ENCODE measurements around the gene KPNA3.

KPNA3 gene

GRCh38 chr13:49679246-49679645 is 113.2 kb downstream of the KPNA3 start:
- no peak for DNase-seq (ENCODE audit: low read depth in 3 of 3)

DNA sequence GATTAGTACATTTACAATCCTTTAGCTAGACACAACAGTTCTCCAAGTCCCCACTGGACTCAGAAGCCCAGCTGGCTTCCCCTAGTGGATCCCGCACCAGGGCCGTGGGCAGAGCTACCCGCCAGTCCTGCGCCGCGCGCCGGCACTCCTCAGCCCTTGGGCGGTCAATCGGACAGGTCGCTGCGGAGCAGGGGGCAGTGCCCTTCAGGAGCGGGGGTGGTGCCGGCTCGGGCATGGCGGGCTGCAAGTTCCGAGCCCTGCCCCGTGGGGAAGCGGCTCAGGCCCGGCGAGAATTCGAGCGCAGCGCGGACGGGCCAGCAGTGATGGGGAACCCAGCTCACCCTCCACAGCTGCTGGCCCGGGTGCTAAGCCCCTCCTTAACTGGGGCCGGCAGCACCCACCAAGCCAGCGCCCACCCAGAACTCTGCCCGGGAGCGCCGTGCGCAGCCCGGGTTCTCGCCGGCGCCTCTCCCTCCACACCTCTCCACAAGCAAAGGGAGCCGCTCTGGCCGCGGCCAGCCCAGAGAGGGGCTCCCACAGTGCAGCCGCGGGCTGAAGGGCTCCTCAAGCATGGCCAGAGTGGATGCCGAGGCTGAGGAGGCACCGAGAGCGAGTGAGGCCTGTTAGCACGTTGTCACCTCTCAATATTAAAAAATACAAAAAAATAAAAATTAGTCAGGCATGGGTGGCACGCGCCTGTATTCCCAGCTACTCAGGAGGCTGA is 114.1 kb downstream of the KPNA3 start:
- no peak for DNase-seq (ENCODE audit: low read depth in 3 of 3)

GRCh38 chr13:49676581-49677298 is 115.7 kb downstream of the KPNA3 start:
- no peak for DNase-seq (ENCODE audit: low read depth in 3 of 3)

DNA sequence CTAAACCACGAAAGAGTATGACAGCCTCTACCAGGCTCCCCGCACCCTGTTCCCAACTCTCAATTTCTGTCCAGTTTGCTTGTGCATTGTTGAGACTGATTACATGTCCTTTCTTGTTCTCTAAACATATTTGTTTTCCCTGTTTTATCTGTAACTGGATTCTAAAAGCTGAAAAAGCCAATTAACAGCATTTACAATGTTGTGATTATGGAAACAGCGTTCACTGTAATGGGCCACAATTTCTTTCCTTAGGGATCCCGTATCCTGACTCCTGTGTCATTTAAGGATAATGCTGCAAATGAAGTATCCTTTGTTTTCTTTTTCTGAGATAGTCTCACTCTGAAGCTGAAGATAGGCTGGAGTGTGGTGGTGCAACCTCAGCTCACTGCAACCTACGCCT is 121.7 kb downstream of the KPNA3 start:
- DNase-seq (ENCODE audit: low read depth in 3 of 3) = no peak

- DNase-seq (ENCODE audit: low read depth in 3 of 3) = peak in 1 of 3 experiments; percentile 8
These were observed 122.7 kb downstream of the KPNA3 start for GRCh38 chr13:49669735-49670309.

- DNase-seq (ENCODE audit: low read depth in 3 of 3) = no peak
These were observed 124.7 kb downstream of the KPNA3 start for GRCh38 chr13:49667773-49668172.

DNA sequence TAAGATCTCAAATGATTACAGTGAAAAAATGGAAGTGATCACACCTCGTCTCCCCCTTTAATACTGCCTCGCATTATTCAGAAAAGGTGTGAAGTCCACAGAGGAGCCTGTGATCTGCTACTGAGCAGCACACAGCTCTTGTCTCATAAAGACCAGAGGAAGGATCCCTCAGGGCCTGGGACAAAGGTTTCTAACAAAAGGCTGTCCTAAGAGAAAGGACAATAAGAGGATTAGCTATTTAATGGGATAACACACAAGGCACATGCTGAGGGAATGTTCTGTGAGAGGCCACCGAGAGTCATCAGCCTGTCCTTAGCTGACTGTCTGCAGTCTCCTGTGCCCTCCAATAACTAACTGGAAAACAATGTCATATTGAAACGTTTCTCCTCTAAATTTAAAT is 127.9 kb downstream of the KPNA3 start:
- DNase-seq (ENCODE audit: low read depth in 3 of 3) = no peak

- DNase-seq (ENCODE audit: low read depth in 3 of 3) = no peak
These were observed 135.2 kb downstream of the KPNA3 start for GRCh38 chr13:49657241-49657641.

DNA sequence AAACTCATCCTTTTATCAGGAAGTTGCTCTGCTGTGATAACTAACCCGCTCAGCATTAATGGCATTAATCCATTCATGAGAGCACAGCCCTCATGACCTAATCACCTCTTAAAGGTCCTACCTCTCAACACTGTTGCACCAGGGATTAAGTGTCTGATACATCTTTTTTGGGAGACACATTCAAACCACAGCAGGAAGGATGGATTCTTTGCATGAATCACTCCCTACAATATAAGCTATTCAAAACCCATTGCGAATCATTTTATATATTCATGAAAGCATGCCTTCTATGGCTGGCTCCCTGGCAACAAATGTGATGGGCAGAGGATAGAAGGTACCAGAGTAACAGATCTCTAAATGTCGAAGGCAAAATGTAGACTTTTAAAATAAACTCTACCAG is 136.6 kb downstream of the KPNA3 start:
- DNase-seq (ENCODE audit: low read depth in 3 of 3) = no peak

DNA sequence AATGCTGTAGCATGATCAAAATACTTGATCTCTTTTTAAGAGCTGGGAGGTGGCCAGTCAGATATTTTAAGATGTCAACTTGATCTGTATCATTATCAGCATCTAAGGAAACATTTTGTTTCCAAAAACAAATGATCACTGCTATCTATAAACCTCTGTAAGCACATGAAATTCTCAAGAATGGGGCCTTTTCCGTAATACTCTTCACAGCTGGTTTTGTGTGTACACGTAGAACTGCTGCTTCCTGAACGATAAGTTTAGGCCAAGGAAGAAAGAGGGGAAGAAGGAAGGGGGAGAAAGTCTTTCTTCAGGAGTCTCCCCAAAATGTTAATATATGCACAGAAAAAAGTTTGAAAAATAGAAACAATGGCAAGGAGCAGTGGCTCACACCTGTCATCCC is 138.5 kb downstream of the KPNA3 start:
- DNase-seq (ENCODE audit: low read depth in 3 of 3) = no peak

DNA sequence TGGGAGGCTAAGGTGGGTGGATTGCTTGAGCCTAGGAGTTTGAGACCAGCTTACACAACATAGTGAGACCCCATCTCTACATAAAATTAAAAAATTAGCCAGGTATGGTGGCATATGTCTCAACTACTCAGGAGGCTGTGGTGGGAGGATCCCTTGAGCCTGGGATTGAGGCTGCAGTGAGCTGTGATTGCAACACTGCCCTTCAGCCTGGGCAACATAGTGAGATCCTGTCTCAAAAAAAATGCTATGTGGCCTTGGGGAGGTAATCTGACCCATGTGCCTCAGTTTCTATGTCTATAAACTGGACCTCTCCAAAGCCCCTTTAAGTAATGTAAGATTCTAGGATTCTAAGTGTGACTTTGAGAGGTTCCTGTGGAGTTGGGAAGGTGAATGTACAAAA is 139.0 kb downstream of the KPNA3 start:
- no peak for DNase-seq (ENCODE audit: low read depth in 3 of 3)

GRCh38 chr13:49652355-49653305 is 139.9 kb downstream of the KPNA3 start:
- no peak for DNase-seq (ENCODE audit: low read depth in 3 of 3)

DNA sequence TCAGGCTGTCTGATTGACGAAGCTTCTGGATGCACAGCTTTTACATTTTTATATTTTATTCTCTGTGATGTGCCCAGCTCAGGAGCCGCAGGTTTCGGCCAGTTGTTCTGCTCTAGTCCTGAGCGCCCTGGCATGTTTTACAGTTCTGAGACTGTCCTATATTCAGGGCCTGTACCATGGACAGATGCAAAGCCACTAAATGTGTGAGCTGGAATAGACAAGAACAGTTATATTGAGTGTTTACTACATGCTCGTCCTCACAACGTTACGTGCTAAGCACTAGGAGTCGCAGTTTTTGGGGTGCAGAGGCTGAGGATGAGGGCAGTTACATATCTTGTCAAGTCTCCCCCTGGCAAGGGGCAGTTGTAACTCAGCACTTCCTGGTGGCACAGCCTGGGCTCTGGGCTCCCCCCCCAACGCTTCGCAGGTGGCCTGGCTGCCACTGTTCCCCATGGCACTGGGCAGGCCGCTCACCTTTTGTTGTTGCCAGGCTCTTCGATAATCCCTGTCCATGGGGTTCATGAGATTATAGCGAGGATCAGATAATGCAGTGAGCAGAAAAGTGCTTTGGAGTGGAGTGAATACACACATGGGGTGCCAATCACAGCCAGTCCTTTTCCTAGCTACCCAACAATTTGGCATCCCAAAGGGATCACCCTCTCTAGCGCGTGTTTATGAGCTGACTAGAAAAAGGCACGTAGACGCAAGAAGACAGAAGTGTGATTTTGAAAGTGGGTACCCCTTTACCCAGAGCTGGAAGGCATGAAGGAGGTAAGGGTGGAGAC is 140.7 kb downstream of the KPNA3 start:
- no peak for DNase-seq (ENCODE audit: low read depth in 3 of 3)

DNA sequence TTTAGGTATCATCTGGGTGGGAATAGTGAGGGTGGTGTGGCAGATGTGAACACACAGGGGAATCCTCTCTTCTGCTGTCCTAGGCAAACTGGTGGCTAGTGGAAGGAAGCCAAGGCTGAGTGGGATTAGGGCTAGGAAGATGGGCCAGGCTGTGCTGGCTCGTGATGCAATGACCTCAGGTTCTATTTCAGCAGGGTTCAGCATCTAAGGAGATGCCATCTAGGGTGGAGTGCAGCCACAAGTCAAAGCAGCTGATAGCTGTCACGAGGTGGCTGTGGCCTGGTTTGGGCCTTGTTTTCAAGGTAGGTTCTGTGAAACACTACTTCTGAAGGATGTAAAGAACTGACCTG is 142.5 kb downstream of the KPNA3 start:
- DNase-seq (ENCODE audit: low read depth in 3 of 3) = no peak
